ENCODE data around the gene QKI.

- TF ChIP-seq EP300 (IDR thresholded peaks at IDR 0.05; ENCODE audit: borderline replicate concordance) (no peak), TCF12 (IDR thresholded peaks at IDR 0.05; ENCODE audit: low read depth) (no peak), EGR1 (IDR thresholded peaks at IDR 0.05) (no peak), NFIC (IDR thresholded peaks at IDR 0.05) (no peak)
These were observed 111.4 kb downstream of the QKI start for GRCh38 chr6:163525926-163526325.
